HG02884 (cell line): ENCODE measurements around the gene GADL1.

ENCODE experiments used
- ATAC-seq: cut with Tn5 transposase; IDR thresholded peaks from one replicate; pipeline ENCODE4 v1.9.1; 2021; ENCODE audit warnings: mild to moderate bottlenecking, moderate library complexity; ENCODE audit not compliant: unreplicated experiment

Gene GADL1

DNA sequence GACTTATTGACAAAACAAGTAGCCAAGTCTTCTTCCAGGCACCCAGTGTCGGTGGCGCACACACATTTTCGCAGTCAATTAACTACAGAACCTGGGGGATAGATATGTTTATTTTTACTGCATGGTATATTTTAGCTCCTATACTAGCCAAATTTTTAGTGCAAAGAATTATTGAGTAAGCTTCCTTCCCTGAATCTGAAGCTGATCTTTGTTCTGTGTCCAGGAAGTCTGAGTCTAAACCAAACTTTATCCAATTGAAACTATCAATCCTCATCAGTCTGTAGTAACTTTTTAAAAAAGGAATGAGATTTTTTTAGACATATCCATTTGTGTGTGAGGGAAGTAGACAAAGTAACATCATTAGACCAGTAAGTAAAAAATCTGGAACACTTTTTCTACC is 133.1 kb downstream of the GADL1 start:
- no peak for ATAC-seq

DNA sequence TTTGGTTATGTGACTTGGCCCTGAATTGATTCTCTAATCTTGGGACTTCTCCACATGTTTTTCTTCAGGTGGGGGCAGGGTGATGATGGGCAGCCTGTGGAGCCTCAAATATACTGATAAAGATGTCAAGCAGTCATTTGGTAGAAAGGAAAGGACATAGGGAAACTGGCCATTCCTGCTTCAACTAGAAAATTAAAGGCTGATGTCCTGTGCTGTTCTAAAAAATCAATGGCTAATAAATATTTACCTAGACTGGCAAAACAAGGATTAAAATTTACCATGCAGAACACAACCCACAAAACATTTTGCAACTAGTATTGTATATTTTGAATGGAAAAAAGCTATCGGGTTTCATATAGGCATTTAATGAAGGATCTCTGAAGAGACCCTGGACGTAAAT is 133.7 kb downstream of the GADL1 start:
- ATAC-seq, result no peak

DNA sequence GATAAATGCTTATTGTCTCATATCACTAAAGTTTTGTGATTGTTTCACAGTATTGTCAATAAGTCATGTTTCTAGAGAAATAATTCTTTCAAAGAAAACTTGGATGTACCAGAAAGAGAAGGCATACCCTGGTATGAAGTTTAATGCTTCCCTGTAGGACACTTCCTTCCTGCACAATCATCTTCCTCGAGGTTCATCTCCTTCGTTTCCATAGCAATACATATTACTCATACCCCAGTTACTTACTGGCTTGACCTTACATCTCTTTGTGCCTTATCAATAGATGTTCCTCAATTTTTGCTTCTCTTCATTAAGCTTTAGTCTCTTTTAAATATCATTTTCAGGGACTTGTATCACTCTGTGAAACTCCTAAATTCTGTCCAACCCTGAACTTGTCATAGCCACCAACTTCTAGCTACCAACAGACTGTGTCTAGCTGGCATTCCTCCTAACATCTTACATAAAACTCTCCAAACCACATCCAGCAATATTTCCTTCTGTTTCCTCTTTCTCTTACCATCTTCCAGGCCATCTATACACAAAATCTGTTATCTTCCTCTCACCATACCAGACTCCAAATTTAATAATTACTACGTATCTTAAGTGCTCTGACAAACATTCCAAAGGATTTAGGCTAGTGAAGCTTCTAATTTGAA is 134.3 kb downstream of the GADL1 start:
- no peak for ATAC-seq

DNA sequence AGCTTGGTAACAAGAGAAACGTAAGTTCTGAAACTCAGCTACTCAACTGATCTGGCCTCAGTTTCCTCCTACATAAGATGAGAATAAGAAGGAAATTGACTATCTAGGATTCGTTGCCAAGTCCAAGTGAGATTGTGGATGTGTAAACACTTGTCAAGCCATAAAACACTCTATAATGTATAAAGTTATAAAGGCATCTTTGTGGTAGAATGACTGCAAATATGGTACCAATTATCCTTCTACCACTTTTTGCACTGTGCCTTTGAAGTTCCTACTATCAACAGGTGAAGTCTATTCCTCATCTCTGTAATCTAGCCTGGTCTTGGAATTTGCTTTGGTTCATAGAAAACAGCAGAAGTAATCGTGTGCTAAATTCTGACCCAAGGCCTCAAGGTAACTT is 138.2 kb downstream of the GADL1 start:
- no peak for ATAC-seq

DNA sequence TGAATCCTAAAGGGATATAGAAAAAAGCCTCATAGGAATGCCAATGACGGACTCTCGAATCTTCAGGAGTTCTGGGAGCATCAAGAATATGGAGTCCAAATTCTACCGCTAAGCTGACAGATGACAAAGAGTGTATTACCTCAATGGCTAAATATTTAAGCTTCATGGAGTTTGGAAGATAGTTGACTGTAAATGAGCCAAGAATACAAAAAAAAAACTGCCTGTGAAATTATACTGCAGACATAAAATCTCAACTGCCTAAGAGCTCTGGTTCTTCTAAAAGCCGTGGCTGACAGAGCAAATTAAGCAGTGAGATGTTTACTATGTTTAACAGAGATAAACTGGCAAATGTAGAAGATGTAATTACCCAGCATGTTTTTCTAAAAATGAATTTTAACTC is 140.0 kb downstream of the GADL1 start:
- no peak for ATAC-seq

DNA sequence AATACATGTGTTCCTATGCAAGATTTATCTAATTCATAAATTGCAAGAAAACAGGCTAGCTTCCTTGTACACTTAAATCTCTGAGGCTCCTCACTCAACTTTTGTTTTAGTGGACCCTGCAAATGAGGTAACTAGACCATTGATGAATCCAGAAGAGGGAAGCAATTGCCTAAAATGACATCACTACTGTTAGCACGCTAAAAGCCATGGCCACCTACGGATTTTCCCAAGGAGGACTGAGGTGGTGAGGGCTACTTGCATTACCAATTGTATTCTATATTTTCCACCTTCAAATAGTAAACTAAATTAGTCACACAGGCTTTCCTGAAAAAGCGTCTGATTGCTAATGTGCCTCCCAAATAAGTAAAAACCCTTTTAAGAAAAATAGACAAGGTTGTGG is 140.7 kb downstream of the GADL1 start:
- no peak for ATAC-seq

DNA sequence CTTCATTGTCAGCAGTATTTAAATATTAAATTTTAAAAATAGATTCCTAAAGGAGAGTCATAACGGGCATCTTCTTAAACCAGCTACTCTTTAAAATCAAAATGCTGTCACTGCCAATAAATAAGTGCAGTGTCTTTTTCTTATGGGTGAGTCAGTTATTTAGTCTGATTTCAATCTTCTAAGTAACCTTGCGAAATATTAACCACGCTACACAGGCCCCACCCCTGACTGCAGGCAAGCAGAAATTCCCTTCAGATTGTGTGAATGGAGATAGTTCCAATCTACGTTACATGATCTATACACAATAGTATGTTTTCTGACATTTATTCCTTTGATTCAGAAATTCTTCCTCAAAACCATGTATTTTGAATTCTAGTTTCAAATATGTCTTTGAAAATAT is 141.5 kb downstream of the GADL1 start:
- no peak for ATAC-seq

DNA sequence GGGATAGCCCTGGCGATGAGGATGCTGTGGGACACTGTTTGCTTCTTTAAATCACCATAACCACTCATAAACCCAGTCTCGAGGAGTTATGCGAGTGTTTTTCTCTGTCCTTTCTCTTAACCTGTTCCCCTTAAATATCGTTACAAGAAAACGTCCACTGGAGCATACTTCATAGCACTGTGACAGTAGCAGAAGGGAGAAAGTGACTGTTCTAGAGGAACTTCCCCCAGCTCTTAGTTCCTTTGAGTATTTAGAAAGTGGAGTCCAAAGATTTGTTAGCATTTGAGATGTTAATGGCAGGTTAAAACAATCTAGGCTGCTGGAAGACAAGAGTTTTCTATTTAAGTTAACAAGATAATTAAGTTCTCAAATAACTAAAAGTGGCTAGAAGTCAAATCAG is 142.0 kb downstream of the GADL1 start:
- no peak for ATAC-seq

DNA sequence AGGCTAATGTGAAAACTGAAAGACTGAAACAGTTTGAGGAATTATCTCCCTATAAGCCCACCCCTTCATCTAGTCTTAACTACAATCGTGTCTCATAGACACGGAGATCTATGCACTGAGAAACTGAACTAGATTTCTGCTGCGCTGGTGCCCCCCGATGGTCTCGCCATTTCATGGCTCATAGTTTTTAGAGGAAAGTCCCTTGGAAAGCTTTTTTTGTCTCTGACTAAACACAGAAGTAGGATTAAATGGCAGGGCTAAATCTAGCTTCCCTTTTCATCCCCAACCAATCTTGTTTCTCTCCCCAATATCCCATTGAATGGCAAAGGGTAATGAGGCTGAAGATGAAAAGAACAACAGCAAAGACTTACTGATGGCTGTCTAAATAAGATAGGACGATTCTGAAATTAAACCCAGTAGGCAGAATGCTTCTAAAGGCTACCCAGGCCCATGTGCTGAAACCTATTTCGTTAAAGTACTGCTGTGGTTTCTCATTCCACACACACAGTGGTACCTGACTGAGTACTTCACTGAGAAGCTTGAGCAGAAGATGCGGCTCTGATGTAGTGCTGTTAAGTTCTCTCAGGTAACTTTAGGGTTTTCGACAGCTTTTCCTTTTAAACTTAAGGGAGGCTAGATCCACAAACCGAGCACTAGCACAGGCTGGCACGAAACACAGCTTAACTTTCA is 142.7 kb downstream of the GADL1 start:
- no peak for ATAC-seq

DNA sequence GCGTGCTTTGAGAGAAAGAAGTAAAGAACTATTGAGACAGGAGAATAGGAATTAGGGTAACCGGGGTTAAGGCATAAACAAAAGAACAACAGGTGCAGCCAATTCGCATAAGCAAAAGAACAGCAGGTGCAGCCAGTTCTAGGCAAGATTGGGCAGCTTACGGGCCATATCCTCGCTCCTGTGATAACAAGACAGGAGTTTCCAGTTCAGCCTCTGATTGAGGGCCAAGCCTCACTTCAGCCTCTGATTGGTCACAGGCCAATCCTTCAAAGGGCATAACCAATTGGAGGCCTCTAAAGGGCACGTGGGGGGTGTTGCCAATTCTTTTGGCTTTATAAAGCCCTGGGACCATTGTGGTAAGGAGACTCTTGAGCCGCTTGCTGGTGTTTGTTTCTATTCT is 143.5 kb downstream of the GADL1 start:
- no peak for ATAC-seq

DNA sequence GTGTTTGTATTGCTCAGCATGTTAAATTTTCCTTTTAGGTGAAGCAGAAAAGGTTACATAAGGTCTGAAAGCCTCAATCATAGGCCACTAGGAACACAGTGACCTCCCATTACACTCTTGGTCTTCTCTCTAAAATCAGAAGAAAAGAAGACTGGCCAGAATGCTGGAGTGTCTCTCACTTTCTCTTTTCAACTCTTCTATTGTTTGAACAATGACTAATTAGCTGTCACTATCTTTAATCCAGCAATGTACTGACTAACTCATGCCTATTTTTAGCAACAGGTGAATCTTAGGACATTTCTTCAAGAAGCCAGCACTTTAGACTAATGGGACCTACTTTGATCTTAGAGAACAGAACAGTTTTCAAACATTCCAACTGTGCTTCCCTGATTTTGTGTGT is 145.2 kb downstream of the GADL1 start:
- no peak for ATAC-seq

DNA sequence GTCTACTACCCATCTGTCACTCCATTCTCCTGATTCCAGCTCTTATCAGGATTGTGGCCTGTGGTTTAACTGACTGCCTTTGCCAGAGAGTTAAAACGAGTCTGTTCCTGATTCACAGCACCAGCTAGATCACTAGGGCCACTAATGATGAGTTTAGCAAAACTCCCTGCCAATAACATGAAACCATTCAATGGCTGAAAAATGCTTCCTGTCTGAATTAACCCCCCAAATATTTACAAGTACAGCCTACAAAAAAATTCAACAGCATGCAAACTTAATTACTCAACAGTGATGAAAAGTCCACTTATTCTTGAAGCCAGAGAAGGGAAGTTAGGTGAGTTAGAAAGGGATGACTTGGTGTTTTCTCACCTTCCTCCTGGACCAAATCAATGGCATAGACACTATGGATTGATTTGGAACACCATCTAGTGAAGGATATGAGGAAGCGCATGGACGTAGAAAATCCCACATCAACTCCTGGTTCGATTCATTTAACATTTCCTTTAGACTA is 146.6 kb downstream of the GADL1 start:
- no peak for ATAC-seq

DNA sequence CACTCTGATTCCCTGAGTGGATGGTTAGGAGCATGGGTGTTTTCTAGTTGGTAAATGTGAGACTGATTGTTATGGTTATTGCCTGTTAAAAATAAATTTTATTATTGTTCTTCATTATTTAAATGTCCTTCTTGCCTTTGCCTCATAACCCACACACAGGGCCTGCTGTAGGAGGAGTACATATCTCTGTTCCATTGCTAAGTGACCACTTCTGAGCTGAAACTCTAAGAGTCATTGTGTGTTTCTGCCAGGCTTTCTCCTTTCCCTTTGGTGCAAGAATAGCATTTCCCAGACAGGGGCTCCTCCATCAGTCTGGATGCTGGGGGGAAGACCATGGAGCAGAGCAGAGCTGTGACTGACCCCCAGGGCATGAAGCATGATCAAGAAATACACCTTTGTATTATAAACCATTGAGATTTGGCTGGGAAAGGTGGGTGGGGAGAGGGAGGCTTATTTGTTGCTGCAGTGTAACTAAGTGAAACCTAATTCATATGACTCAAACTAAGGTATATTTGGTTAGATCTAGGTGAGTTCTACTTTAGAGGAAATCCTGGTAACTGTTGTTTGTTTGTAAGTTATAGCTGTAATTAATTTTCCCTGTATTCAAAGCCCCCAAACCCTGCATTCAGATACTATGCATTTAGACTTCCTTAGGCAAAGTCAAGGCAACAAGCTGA is 150.7 kb downstream of the GADL1 start:
- ATAC-seq, result no peak

DNA sequence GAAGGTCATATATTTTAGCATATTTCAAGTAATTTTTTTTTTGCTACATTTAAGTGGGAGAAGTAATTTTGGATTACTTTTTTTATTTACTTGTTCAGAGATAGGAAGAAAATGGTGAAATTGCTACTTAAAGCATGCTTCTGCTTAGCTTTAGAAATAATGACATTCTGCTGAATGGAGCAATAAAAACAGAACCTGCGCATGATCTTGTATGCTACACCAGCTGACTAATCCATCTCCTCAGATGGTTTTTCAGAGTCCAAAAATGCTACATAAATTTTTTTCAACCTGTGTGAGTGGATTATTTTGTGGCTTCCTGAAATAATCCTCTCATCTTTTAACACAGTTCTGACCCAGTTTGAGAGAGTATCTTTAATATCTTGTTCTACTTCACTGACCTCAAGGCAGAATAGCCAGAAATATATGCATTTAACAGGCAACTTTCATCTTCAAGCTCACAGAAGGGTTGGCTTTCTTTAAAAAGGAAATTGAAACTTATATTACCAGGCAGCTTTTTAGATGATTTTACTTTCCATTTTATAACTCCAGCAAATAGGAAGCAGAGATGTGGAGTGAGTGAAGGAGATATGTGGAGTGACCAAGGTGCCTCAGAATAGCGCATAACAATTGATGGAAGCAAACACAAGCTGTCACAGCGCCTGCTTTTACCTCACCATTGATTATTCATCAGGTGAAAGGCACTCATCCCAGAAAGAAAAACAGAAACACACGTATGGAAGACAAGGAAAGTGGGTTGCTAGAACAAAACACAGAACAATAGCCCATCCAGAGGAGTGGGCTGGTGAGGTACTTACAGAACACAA is 151.5 kb downstream of the GADL1 start:
- ATAC-seq, result no peak

DNA sequence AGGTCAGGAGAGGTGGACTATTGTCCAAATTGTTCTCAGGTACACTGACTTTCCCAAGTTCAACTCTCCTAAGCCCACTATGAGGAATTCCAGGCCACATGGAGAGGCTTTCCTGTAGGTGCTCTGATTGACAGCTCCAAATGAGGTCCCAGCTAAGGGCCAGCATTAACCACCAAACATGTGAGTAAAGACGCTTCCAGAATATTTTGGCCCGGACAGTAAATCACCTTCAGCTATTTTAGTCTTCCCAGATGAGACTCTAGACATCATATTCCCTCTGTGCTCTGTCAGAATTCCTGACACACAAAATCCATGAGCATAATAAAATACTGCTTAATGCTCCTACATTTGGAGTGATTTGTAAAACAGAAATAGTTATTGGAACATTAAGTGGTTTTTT is 152.6 kb downstream of the GADL1 start:
- ATAC-seq, result no peak

DNA sequence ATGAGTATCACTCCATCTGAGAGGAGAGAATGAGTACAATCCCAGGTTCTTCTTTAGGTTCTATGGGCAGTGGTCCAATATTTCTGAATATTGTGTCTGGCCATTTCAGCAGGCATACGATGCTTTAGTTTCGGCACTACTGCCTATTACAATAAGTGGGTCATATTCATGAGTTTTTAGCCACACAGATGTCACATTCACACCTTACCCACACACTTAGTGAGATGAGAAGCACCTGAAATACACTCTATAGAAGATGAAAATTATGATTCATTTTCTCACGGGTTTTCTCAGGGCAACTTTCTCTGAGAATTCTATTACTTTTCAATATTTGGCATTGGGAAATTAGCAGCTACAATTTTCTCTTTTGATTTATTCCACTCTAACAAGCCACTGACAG is 155.9 kb downstream of the GADL1 start:
- ATAC-seq, result no peak

DNA sequence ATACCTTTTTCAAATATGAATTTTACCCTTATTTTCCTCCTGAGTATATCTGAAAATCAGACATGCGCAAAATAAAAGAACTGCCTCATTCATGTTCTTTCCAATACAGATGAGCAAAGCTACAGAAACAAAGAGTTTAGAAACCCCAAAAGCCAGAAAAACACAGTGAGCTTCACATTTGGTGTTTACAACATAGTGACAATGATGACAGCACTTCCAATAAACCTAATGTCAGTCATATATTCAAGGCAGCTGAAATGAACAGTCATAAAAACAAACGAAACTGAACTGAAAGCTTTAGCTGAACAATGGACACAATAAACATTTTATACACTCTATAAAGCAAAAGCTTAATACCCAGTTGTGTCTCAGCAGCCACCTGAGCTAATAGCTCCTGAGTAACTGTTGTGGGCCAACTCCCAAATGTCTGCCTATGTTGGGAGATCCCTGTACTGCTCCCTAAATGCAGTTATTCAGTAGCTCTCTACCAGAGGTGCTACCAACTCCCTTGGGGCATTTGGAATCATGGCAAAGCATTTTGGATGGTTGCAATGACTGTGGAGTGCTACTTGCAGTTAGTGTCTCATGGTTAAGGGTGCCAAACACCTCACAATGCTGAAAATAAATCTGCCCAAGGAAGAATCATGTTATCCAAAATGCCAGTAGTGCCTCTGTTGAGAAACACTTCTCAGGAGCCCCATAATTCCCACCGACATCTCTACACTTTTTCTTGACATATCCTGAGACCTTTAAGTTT is 156.5 kb downstream of the GADL1 start:
- ATAC-seq, result no peak

DNA sequence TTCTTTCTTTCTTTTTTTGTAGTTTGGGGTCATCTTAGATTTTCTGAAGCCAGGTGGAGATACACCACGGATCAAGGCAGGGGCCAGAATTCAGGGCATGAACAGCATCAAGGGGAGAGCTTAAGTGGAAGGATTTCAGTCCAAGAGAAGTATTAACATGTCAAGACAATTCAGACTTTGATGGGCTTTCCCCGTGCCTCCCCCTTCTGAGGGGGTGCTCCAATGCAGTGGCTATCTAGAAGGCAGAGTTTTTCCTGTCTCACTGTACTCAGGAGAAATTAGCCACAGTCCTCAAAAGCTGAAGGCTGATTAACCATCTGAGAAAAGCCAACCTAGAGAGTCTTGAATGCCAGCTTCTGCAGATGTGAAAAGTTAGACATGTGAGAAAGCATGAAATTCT is 160.8 kb downstream of the GADL1 start:
- no peak for ATAC-seq

DNA sequence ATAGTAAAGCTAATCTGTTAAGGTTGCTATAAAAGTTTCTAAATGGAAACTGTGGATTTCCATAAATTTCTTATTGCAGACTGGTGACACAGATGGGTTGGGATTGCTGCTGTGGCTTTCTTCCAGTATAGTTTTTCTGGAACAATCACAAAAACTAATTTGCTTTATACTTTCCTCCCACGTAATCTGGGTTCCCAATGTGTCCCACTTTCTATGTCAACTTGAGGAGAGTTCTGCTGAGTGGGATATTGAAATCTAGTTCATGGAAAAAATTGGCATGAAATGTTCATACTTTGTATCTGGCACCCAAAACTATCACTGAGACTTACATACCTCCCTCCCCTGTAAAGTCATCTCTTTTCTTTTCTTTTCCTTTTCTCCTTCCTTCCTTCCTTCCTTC is 161.3 kb downstream of the GADL1 start:
- no peak for ATAC-seq

DNA sequence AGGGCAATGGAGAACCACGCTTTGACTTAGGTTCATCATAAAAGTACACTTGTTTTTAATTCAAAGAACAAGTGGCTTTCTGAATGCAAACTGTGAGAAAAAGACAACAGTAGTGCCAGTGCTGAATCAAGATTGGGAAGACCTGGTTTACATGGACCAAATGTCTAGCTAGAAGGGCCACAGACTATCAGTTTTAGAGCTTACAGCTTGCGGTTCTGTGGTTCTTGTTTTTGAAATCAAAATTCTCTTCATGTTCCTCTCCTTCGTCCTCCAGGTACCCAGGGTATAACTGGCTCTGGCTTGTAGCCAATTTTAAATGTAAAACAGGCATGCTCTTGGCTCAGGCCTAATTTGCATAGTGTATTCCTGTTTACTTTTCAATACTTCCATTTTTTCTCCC is 163.5 kb downstream of the GADL1 start:
- ATAC-seq, result no peak

DNA sequence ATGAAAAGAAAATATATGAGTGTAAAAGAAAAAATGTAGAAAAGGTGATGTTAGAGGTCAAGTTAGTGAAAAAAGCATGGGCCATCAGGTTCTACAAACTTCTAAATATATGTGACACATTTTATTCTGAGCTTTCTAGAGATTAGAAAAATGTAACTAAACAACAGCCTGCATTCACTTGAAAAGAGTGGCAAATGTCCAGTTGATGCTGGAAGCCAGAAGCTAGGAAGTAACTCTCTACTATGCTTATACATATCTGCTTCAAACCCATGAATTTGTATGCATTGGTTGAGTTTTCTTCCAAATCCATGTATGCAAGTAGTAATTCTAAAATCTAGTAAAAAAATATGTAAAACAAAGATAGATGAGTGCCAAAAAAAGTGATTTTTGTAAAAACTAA is 164.5 kb downstream of the GADL1 start:
- ATAC-seq, result no peak
